HG02973 (cell line): Measurements from ENCODE around the gene BCL2L13.
A peak's percentile ranks its signal among the peaks of the same experiment; 100 is the strongest.

Experiments
- ATAC-seq: cut with Tn5 transposase; IDR thresholded peaks from one replicate; pipeline ENCODE4 v1.9.1; 2021; ENCODE audit warnings: moderate library complexity; ENCODE audit not compliant: unreplicated experiment

BCL2L13 gene

GRCh38 chr22:17777005-17777716 is 138.6 kb downstream of the BCL2L13 start:
- peak; percentile 32 for ATAC-seq

GRCh38 chr22:17777717-17778044 is 139.1 kb downstream of the BCL2L13 start:
- ATAC-seq, result peak; percentile 13

GRCh38 chr22:17778412-17778976 is 139.9 kb downstream of the BCL2L13 start:
- ATAC-seq, result no peak

GRCh38 chr22:17779286-17780115 is 140.9 kb downstream of the BCL2L13 start:
- ATAC-seq, result no peak

- no peak for ATAC-seq
Measured at GRCh38 chr22:17780116-17780740, 141.7 kb downstream of the BCL2L13 start.
